ENCODE data around the gene MCTP2.
"Not testable (repeated sequence)": the region's sequence is repeated elsewhere in the genome, so short reads cannot be mapped to it uniquely, and the experiment has no call there.

Gene MCTP2

GRCh38 chr15:94235041-94235440 is 3.7 kb downstream of the MCTP2 start:
- DNase-seq (ENCODE audit: low read depth): no peak

GRCh38 chr15:94235646-94236045 is 4.3 kb downstream of the MCTP2 start:
- DNase-seq (ENCODE audit: low read depth): no peak

- DNase-seq (ENCODE audit: low read depth): no peak
Measured at GRCh38 chr15:94236608-94237007, 5.2 kb downstream of the MCTP2 start.

- no peak for DNase-seq (ENCODE audit: low read depth)
Measured at GRCh38 chr15:94237903-94238302, 6.5 kb downstream of the MCTP2 start.

GRCh38 chr15:94238539-94239118 is 7.3 kb downstream of the MCTP2 start:
- DNase-seq (ENCODE audit: low read depth): no peak

- no peak for DNase-seq (ENCODE audit: low read depth)
Measured at GRCh38 chr15:94239474-94239873, 8.1 kb downstream of the MCTP2 start.

GRCh38 chr15:94240480-94240879 is 9.1 kb downstream of the MCTP2 start:
- no peak for DNase-seq (ENCODE audit: low read depth)

- DNase-seq (ENCODE audit: low read depth): no peak
Measured at GRCh38 chr15:94242257-94242656, 10.9 kb downstream of the MCTP2 start.

GRCh38 chr15:94243003-94243402 is 11.6 kb downstream of the MCTP2 start:
- not testable (repeated sequence) for DNase-seq (ENCODE audit: low read depth)

GRCh38 chr15:94243418-94243817 is 12.1 kb downstream of the MCTP2 start:
- DNase-seq (ENCODE audit: low read depth): no peak

GRCh38 chr15:94246016-94246415 is 14.7 kb downstream of the MCTP2 start:
- no peak for DNase-seq (ENCODE audit: low read depth)

- DNase-seq (ENCODE audit: low read depth): no peak
Measured at GRCh38 chr15:94247789-94248638, 16.7 kb downstream of the MCTP2 start.

GRCh38 chr15:94250801-94251200 is 19.4 kb downstream of the MCTP2 start:
- no peak for DNase-seq (ENCODE audit: low read depth)

GRCh38 chr15:94252223-94252766 is 20.9 kb downstream of the MCTP2 start:
- no peak for DNase-seq (ENCODE audit: low read depth)

GRCh38 chr15:94252906-94253491 is 21.6 kb downstream of the MCTP2 start:
- no peak for DNase-seq (ENCODE audit: low read depth)

GRCh38 chr15:94253742-94254141 is 22.4 kb downstream of the MCTP2 start:
- DNase-seq (ENCODE audit: low read depth): no peak

GRCh38 chr15:94255540-94255939 is 24.2 kb downstream of the MCTP2 start:
- DNase-seq (ENCODE audit: low read depth): no peak

GRCh38 chr15:94256511-94256910 is 25.1 kb downstream of the MCTP2 start:
- no peak for DNase-seq (ENCODE audit: low read depth)

- DNase-seq (ENCODE audit: low read depth): not testable (repeated sequence)
Measured at GRCh38 chr15:94257776-94258175, 26.4 kb downstream of the MCTP2 start.

- DNase-seq (ENCODE audit: low read depth): no peak
Measured at GRCh38 chr15:94258246-94258645, 26.9 kb downstream of the MCTP2 start.

GRCh38 chr15:94259121-94259751 is 27.9 kb downstream of the MCTP2 start:
- DNase-seq (ENCODE audit: low read depth): no peak

GRCh38 chr15:94259863-94260262 is 28.5 kb downstream of the MCTP2 start:
- no peak for DNase-seq (ENCODE audit: low read depth)

- DNase-seq (ENCODE audit: low read depth): no peak
Measured at GRCh38 chr15:94262201-94262600, 30.8 kb downstream of the MCTP2 start.
